ENCODE results near the gene C1orf21. TPM values are rescaled to one million over a fixed set of nuclear protein-coding genes. Genes with fewer than 3 reads are reported as not detected.

C1orf21 gene
- total and polyA plus RNA-seq, 2 of the 4 experiments (the other 2 are of a cell fraction), result 6.4 to 9.9 TPM

- Histone ChIP-seq H3K4ac (ENCODE audit: low read depth, low read length) (no peak overlapping the region), H3K4me1 (ENCODE audit: control insufficient read depth, insufficient read depth, low read length) (no peaks in the 10 kb centered on the region), H2BK15ac (ENCODE audit: low read depth, low read length) (no peak overlapping the region), H3K9me3 (ENCODE audit: control insufficient read depth, insufficient read depth, low read length) (no peaks in the 10 kb centered on the region), H3K27ac (ENCODE audit: insufficient read depth, low read length) (no peak overlapping the region), H2AFZ (replicated peaks; ENCODE audit: low read length, poor library complexity) (no peak overlapping the region), H4K8ac (ENCODE audit: low read depth in 2 of 2, low read length in 2 of 2) (no peak overlapping the region), H3K27me3 (ENCODE audit: control insufficient read depth, insufficient read depth, low read length) (no peaks in the 10 kb centered on the region), H3K56ac (ENCODE audit: extremely low read depth, insufficient read depth, low read length) (no peak overlapping the region), H2AK9ac (replicated peaks; ENCODE audit: low read depth, low read length, poor library complexity) (no peak overlapping the region), H3K9me1 (ENCODE audit: insufficient read depth, low read length) (no peaks in the 10 kb centered on the region), H3K18ac (ENCODE audit: low read depth, low read length) (no peak overlapping the region), H2AK5ac (ENCODE audit: low read depth, low read length) (no peak overlapping the region), H3K9ac (ENCODE audit: low read depth, low read length) (no peak overlapping the region), H3K79me1 (ENCODE audit: low read depth in 1 of 2, low read length in 2 of 2) (peaks cover 4 to 8% of the 10 kb centered on the region in 2 experiments; a peak in 3 of 4 replicates), H4K91ac (ENCODE audit: insufficient read depth, low read depth, low read length) (no peak overlapping the region), H2BK5ac (ENCODE audit: low read depth, low read length, poor library complexity, severe bottlenecking) (no peak overlapping the region), H3K36me3 (ENCODE audit: control insufficient read depth, insufficient read depth, low read length) (no peaks in the 10 kb centered on the region), H3K23ac (ENCODE audit: low read depth, low read length) (no peak overlapping the region), H3K4me3 (ENCODE audit: insufficient read depth, low read depth, low read length) (no peak overlapping the region), H4K5ac (ENCODE audit: low read depth, low read length) (no peak overlapping the region), H3K4me2 (ENCODE audit: low read depth, low read length) (no peak overlapping the region), H2BK120ac (ENCODE audit: low read depth, low read length) (no peak overlapping the region), H4K20me1 (ENCODE audit: insufficient read depth, low read length) (no peaks in the 10 kb centered on the region), H2BK20ac (ENCODE audit: low read depth, low read length) (no peak overlapping the region), H3K14ac (replicated peaks; ENCODE audit: low read depth, low read length) (no peak overlapping the region)
- DNase-seq (no peak), ATAC-seq (ENCODE audit: low read depth) (no peak)
- 97% methylated on average over 6 of the region's 6 CpGs; no CpG with 5 or more reads in 1 of the 2 experiments for WGBS, 2 experiments (ENCODE audit: extremely low coverage in 2 of 2, insufficient read length in 1 of 2)
- in situ Hi-C loops (cut with MboI; ENCODE audit: low sequenced_read_pairs) (no loop called here), dilution Hi-C loops (cut with HindIII; ENCODE audit: low sequenced_read_pairs, unreplicated experiment) (no loop called here), intact Hi-C loops (cut with micrococcal nuclease) (no loop called here)
- CTCF ChIA-PET, result no interaction called here
- POLR2A ChIA-PET (ENCODE audit: unreplicated experiment), result no interaction called here
- no TSS peak for BruUV-seq (replicated peaks)
- TF ChIP-seq, protein P1, sequence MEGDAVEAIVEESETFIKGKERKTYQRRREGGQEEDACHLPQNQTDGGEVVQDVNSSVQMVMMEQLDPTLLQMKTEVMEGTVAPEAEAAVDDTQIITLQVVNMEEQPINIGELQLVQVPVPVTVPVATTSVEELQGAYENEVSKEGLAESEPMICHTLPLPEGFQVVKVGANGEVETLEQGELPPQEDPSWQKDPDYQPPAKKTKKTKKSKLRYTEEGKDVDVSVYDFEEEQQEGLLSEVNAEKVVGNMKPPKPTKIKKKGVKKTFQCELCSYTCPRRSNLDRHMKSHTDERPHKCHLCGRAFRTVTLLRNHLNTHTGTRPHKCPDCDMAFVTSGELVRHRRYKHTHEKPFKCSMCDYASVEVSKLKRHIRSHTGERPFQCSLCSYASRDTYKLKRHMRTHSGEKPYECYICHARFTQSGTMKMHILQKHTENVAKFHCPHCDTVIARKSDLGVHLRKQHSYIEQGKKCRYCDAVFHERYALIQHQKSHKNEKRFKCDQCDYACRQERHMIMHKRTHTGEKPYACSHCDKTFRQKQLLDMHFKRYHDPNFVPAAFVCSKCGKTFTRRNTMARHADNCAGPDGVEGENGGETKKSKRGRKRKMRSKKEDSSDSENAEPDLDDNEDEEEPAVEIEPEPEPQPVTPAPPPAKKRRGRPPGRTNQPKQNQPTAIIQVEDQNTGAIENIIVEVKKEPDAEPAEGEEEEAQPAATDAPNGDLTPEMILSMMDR (conservative IDR thresholded peaks at IDR 0.05; ENCODE audit: low read depth, low read length), result no peak
- TF ChIP-seq, protein P2, sequence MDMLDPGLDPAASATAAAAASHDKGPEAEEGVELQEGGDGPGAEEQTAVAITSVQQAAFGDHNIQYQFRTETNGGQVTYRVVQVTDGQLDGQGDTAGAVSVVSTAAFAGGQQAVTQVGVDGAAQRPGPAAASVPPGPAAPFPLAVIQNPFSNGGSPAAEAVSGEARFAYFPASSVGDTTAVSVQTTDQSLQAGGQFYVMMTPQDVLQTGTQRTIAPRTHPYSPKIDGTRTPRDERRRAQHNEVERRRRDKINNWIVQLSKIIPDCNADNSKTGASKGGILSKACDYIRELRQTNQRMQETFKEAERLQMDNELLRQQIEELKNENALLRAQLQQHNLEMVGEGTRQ (IDR thresholded peaks at IDR 0.05; ENCODE audit: low read depth, low read length), result no peak
- TF ChIP-seq MXI1 (IDR thresholded peaks at IDR 0.05; ENCODE audit: borderline replicate concordance, low read depth, low read length), result no peak
- no peak for TF ChIP-seq BHLHE40 (IDR thresholded peaks at IDR 0.05; ENCODE audit: low read depth, low read length)
Observed at GRCh38 chr1:184447651-184448185, 60.9 kb downstream of the C1orf21 start.
